ENCODE measurements around the gene LUC7L. TPM values are rescaled to one million over a fixed set of nuclear protein-coding genes. Genes with fewer than 3 reads are reported as not detected.
"Not testable (repeated sequence)": the region's sequence is repeated elsewhere in the genome, so short reads cannot be mapped to it uniquely, and the experiment has no call there.

LUC7L gene
- total RNA-seq, 4 donors from 2014 or later: 52.7 to 115 (median 76.8) TPM

GRCh38 chr16:228151-228851 lies 948 bp downstream of the LUC7L start:
- DNase-seq (ENCODE audit: low spot score) (no peak), ATAC-seq (ENCODE audit: low FRiP score) (no peak)
- TF ChIP-seq, protein P1, sequence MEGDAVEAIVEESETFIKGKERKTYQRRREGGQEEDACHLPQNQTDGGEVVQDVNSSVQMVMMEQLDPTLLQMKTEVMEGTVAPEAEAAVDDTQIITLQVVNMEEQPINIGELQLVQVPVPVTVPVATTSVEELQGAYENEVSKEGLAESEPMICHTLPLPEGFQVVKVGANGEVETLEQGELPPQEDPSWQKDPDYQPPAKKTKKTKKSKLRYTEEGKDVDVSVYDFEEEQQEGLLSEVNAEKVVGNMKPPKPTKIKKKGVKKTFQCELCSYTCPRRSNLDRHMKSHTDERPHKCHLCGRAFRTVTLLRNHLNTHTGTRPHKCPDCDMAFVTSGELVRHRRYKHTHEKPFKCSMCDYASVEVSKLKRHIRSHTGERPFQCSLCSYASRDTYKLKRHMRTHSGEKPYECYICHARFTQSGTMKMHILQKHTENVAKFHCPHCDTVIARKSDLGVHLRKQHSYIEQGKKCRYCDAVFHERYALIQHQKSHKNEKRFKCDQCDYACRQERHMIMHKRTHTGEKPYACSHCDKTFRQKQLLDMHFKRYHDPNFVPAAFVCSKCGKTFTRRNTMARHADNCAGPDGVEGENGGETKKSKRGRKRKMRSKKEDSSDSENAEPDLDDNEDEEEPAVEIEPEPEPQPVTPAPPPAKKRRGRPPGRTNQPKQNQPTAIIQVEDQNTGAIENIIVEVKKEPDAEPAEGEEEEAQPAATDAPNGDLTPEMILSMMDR (IDR thresholded peaks at IDR 0.05): no peak

- ATAC-seq (ENCODE audit: low FRiP score): no peak
- DNase-seq (ENCODE audit: low spot score): no peak
- TF ChIP-seq, protein P1 (IDR thresholded peaks at IDR 0.05): no peak
These were observed 9.2 kb downstream of the LUC7L start for GRCh38 chr16:220021-220420.

DNA sequence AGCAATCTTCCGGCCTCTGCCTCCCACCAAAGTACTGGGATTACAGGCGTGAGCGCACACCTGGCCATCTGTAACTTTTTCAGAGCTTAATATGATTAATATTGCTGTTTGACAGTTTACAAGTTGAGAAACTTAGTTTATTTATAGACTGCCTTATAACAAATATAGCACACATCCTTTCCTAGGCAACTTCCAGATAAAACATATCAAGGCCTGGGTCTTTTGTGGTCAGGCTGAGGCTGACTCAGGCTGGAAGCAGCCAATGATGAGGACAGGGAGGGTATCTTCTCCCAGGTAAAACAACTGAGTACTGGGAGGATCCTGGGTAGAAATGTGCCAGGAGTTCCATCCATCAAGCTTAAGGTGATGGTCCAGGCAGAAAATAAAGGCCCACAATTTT lies 16.2 kb downstream of the LUC7L start:
- no peak for ATAC-seq (ENCODE audit: low FRiP score)
- TF ChIP-seq, protein P1 (IDR thresholded peaks at IDR 0.05): no peak
- DNase-seq (ENCODE audit: low spot score): no peak

DNA sequence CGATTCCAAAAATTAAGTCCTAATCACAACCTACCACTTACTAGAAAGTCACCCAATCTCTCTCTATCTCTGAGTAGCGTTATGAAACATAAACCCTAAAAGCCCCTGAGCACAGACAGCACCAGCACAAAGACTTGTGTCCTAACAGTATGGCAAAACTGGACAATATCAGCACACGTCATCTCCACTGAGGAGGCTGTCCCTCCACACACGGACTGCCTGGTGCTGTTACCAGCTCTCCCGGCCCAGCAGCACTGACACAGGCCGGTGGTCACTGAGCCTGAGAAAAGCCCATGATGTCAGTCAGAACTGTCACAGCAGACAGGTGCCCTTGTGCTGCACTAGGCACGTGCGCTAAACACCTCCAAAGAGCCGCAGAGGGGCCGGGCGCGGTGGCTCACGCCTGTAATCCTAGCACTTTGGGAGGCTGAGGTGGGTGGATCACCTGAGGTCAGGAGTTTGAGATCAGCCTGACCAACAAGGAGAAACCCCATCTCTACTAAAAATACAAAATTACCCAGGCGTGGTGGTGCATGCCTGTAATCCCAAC lies 17.5 kb downstream of the LUC7L start:
- not testable (repeated sequence) for DNase-seq (ENCODE audit: low spot score); ATAC-seq (ENCODE audit: low FRiP score)

- ATAC-seq (ENCODE audit: low FRiP score); DNase-seq (ENCODE audit: low spot score): not testable (repeated sequence)
These were observed 19.9 kb downstream of the LUC7L start for GRCh38 chr16:209359-209758.

DNA sequence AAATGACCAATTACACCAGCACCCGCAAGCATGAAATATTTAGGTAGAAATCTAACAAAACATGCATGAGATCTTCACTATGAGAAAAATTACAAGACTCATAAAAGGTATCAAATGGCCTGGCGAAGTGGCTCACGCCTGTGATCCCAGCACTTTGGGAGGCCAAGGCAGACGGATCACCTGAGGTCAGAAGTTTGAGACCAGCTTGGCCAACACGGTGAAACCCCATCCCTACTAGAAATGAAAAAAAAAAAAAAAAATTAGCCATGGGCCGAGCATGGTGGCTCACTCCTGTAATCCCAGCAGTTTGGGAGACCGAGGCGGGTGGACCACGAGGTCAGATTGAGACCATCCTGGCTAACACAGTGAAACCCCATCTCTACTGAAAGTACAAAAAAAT lies 25.2 kb downstream of the LUC7L start:
- not testable (repeated sequence) for ATAC-seq (ENCODE audit: low FRiP score); DNase-seq (ENCODE audit: low spot score)

GRCh38 chr16:203246-203645 lies 26.0 kb downstream of the LUC7L start:
- DNase-seq (ENCODE audit: low spot score): no peak
- no peak for ATAC-seq (ENCODE audit: low FRiP score)
- TF ChIP-seq, protein P1 (IDR thresholded peaks at IDR 0.05): no peak

DNA sequence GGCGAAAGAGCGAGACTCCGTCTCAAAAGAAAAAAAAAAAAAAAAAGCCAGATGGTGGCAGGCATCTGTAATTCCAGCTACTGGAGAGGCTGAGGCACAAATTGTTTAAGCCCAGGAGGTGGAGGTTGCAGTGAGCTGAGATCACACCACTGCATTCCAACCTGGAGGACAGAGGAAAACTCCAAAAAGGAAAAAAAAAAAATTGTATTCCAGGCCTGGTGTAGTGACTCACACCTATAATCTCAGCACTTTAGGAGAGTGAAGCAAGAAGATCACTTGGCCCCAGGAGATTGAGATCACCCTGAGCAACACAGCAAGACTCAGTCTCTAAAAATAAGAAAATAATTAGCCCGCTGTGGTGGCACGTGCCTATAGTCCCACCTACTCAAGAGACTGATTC lies 28.9 kb downstream of the LUC7L start:
- ATAC-seq (ENCODE audit: low FRiP score): no peak
- TF ChIP-seq, protein P1 (IDR thresholded peaks at IDR 0.05): no peak
- no peak for DNase-seq (ENCODE audit: low spot score)

All from omental fat pad (tissue), 4 donors.